Measurements from ENCODE around the gene ARFIP1.

ARFIP1 gene

DNA sequence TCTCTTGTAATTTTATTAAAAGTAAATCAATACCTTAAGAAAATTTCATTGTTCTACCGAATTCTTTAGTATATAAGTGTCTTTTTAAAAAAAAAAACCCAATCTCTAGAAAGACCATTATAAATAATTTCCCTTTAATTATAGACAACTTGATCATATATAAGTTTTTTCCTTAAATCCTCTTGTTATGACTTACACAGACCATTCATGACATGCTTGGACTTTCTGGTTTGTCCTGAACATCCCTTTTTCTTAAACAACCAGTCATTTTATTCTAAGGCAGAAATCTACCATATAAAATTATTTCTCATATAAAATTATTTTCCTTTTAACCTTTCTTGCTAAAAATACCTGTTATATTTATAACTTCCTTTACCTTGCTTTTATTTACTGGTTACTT is 141.0 kb downstream of the ARFIP1 start (continued):
- TF ChIP-seq, protein P1, sequence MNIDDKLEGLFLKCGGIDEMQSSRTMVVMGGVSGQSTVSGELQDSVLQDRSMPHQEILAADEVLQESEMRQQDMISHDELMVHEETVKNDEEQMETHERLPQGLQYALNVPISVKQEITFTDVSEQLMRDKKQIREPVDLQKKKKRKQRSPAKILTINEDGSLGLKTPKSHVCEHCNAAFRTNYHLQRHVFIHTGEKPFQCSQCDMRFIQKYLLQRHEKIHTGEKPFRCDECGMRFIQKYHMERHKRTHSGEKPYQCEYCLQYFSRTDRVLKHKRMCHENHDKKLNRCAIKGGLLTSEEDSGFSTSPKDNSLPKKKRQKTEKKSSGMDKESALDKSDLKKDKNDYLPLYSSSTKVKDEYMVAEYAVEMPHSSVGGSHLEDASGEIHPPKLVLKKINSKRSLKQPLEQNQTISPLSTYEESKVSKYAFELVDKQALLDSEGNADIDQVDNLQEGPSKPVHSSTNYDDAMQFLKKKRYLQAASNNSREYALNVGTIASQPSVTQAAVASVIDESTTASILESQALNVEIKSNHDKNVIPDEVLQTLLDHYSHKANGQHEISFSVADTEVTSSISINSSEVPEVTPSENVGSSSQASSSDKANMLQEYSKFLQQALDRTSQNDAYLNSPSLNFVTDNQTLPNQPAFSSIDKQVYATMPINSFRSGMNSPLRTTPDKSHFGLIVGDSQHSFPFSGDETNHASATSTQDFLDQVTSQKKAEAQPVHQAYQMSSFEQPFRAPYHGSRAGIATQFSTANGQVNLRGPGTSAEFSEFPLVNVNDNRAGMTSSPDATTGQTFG (tag by site-specific recombination; IDR thresholded peaks at IDR 0.05; ENCODE audit: borderline replicate concordance): no peak
- TF ChIP-seq ZNF354C (tag by site-specific recombination; IDR thresholded peaks at IDR 0.05; ENCODE audit: borderline replicate concordance, low read depth): no peak
- TF ChIP-seq SETDB1 (IDR thresholded peaks at IDR 0.05; ENCODE audit: insufficient read length, low read length): peak; percentile 99
- TF ChIP-seq ZNF530 (tag by site-specific recombination; IDR thresholded peaks at IDR 0.05; ENCODE audit: low read depth): no peak
- TF ChIP-seq REPIN1 (tag by site-specific recombination; IDR thresholded peaks at IDR 0.05; ENCODE audit: low read depth): no peak
- no peak for TF ChIP-seq ZNF626 (tag by site-specific recombination; IDR thresholded peaks at IDR 0.05)
- no peak for TF ChIP-seq ZNF785 (tag by site-specific recombination; IDR thresholded peaks at IDR 0.05)
- no peak for TF ChIP-seq ZNF792 (tag by site-specific recombination; IDR thresholded peaks at IDR 0.05)
- no peak for TF ChIP-seq ZNF175 (tag by site-specific recombination; IDR thresholded peaks at IDR 0.05)
- TF ChIP-seq ZNF423 (tag by site-specific recombination; IDR thresholded peaks at IDR 0.05): no peak
- TF ChIP-seq GLIS1 (tag by site-specific recombination; IDR thresholded peaks at IDR 0.05): no peak
- TF ChIP-seq ZNF274 (IDR thresholded peaks at IDR 0.05; ENCODE audit: low read length): no peak
- no peak for TF ChIP-seq ZNF274 (tag by site-specific recombination; IDR thresholded peaks at IDR 0.05; ENCODE audit: borderline replicate concordance)
- TF ChIP-seq ZNF510 (tag by site-specific recombination; IDR thresholded peaks at IDR 0.05; ENCODE audit: insufficient replicate concordance): peak; percentile 22
- TF ChIP-seq YY1 (tag by site-specific recombination; IDR thresholded peaks at IDR 0.05): no peak
- no peak for TF ChIP-seq ZNF366 (tag by site-specific recombination; conservative IDR thresholded peaks at IDR 0.05)
- TF ChIP-seq, protein P2, sequence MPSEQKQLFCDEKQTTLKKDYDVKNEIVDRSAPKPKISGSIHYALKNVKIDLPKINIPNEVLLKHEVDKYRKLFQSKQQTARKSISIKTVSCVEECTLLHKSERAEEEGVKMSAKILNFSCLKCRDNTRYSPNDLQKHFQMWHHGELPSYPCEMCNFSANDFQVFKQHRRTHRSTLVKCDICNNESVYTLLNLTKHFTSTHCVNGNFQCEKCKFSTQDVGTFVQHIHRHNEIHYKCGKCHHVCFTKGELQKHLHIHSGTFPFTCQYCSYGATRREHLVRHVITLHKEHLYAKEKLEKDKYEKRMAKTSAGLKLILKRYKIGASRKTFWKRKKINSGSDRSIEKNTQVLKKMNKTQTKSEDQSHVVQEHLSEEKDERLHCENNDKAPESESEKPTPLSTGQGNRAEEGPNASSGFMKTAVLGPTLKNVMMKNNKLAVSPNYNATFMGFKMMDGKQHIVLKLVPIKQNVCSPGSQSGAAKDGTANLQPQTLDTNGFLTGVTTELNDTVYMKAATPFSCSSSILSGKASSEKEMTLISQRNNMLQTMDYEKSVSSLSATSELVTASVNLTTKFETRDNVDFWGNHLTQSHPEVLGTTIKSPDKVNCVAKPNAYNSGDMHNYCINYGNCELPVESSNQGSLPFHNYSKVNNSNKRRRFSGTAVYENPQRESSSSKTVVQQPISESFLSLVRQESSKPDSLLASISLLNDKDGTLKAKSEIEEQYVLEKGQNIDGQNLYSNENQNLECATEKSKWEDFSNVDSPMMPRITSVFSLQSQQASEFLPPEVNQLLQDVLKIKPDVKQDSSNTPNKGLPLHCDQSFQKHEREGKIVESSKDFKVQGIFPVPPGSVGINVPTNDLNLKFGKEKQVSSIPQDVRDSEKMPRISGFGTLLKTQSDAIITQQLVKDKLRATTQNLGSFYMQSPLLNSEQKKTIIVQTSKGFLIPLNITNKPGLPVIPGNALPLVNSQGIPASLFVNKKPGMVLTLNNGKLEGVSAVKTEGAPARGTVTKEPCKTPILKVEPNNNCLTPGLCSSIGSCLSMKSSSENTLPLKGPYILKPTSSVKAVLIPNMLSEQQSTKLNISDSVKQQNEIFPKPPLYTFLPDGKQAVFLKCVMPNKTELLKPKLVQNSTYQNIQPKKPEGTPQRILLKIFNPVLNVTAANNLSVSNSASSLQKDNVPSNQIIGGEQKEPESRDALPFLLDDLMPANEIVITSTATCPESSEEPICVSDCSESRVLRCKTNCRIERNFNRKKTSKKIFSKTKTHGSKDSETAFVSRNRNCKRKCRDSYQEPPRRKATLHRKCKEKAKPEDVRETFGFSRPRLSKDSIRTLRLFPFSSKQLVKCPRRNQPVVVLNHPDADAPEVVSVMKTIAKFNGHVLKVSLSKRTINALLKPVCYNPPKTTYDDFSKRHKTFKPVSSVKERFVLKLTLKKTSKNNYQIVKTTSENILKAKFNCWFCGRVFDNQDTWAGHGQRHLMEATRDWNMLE (tag by site-specific recombination; conservative IDR thresholded peaks at IDR 0.05; ENCODE audit: low read depth): peak; percentile 42; the same call in 1 of the 2 replicates
- no peak for TF ChIP-seq KLF7 (tag by site-specific recombination; IDR thresholded peaks at IDR 0.05; ENCODE audit: borderline replicate concordance)
- no peak for TF ChIP-seq ZNF114 (tag by site-specific recombination; IDR thresholded peaks at IDR 0.05)
- TF ChIP-seq ZNF549 (tag by site-specific recombination; IDR thresholded peaks at IDR 0.05): no peak
- TF ChIP-seq ZNF664 (tag by site-specific recombination; IDR thresholded peaks at IDR 0.05): no peak
- no peak for TF ChIP-seq ZNF548 (tag by site-specific recombination; IDR thresholded peaks at IDR 0.05)
- peak; percentile 42; the same call in 1 of the 2 replicates for TF ChIP-seq TRIM28 (IDR thresholded peaks at IDR 0.05; ENCODE audit: borderline replicate concordance, low read length)
- no peak for TF ChIP-seq SCRT1 (tag by site-specific recombination; IDR thresholded peaks at IDR 0.05; ENCODE audit: borderline replicate concordance)
- no peak for TF ChIP-seq ZNF701 (tag by site-specific recombination; IDR thresholded peaks at IDR 0.05)
- TF ChIP-seq ZNF184 (tag by site-specific recombination; IDR thresholded peaks at IDR 0.05): 0 out of 2 replicates have a peak, but pooled peaks have one; percentile 40
- TF ChIP-seq ZNF140 (tag by site-specific recombination; IDR thresholded peaks at IDR 0.05): no peak
- no peak for TF ChIP-seq ZNF324 (tag by site-specific recombination; IDR thresholded peaks at IDR 0.05)
- no peak for TF ChIP-seq ZNF214 (tag by site-specific recombination; IDR thresholded peaks at IDR 0.05; ENCODE audit: borderline replicate concordance)
- no peak for TF ChIP-seq ZNF416 (tag by site-specific recombination; IDR thresholded peaks at IDR 0.05)
